Stimulated activated CD4-positive, alpha-beta T cell treated with anti-CD3 and anti-CD28 coated beads, Interleukin-4, amount 100 ng/mL, for 4 hours (primary cell): ENCODE measurements around the gene CCDC154.
"Not testable (repeated sequence)": the region's sequence is repeated elsewhere in the genome, so short reads cannot be mapped to it uniquely, and the experiment has no call there.

Source experiments
- DNase-seq, 2 experiments: peaks; one replicate each; pipeline ENCODE4 v3.0.0-alpha.2; 2020

CCDC154 gene

DNA sequence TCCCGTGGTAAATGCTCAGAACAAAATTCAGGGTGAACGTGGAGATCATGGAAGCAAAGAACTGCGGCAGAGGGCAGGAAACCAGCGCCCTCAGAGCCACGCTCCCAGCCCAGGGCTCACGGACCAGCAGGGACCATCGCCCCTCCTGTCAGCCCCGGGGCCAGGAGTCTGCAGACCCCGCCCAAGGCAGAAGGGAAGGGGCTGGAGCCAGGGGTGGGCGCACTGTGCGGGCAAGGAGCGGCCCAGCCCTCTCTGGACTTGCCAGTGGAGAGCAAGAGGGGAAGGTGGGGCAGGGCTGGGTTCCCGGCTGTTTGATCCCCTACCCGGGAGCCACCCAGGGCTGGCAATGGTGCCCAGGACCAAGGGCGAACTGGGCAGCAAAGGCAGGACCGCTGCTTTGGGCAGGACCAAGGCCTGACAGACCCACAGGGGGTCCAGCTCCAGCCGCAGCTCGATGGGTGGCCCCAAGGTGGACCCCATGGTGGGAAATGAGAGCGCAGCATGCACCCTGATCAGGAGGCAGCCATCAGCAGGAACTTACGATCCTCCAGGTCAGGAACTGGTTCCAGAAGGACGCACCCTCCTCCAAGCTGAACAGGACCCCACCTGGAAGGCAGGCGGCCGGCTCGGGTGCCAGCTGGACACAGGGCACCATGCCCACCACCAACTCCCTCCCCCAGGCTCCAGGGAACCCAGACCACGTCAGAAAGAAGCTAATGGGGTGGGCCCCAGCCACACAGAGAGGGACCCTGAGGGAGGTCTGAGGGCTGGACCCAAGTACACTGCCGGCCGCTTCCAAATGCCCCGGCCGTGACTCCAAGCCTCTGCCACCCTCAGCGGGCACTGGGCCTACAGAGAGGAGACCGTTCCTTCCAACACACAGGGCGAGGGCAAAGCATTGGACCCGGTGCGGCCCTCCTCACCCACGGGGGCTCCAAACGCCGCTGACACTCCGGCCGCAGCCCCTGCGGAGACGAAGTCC lies 11.1 kb upstream of the CCDC154 start:
- DNase-seq: no peak

DNA sequence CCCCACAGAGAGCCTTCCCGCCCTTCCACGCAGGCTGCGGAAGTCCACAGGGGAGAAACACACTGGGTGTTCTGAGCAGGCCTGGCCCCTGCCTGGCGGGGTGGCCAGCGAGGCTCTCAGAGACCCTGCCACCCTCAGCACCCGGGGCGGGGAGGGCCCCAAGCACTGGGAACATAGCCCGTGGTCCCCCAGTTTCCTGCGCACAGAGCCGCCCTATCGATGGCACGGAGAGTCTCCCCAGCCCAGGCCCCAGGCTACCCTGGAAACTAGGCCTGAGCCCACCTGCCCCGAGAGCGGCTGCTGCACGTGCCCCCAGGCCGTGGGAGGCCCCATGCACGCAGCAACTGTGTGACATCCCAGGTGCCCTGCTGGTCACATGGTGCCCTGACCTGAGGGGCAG lies 10.2 kb upstream of the CCDC154 start:
- no peak for DNase-seq

DNA sequence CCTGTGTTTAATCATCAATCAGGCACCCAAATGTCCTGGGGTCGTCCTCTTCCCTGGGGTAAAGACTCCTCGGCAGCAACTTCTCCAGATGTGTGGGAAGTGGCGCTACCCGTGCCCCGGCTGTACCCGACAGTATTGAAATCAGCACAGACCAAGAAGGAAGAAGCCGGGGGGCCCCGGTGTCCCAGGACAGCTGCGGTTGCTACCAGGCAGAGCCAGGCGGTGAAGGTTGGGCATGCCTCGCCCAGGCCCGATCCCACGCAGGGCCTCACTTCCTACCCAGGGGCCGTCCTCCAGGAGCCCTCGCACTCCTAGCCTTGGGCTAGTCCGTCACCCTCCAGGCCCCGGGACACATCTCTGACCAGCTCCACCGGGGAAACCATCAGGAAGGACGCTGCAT lies 9.0 kb upstream of the CCDC154 start:
- DNase-seq: no peak

DNA sequence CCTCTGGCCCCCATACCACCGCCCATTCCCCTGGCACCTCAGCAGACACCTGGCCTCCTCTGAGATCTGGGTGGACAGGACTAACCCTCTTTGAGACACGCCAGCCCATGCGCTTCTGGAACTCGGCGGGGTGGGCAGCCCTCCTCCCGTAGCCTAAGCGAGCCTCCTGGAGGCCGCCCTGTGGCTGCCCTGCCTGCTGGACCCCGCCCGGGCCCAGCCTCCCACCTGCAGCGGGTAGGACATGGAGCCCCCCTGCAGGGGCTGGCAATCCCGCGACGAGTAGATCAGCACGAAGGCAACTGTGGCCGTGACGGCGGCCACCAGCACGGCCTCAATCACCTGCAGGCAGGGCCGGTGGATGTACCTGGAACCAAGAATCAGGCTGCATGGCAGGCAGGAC lies 8.2 kb upstream of the CCDC154 start:
- no peak for DNase-seq

DNA sequence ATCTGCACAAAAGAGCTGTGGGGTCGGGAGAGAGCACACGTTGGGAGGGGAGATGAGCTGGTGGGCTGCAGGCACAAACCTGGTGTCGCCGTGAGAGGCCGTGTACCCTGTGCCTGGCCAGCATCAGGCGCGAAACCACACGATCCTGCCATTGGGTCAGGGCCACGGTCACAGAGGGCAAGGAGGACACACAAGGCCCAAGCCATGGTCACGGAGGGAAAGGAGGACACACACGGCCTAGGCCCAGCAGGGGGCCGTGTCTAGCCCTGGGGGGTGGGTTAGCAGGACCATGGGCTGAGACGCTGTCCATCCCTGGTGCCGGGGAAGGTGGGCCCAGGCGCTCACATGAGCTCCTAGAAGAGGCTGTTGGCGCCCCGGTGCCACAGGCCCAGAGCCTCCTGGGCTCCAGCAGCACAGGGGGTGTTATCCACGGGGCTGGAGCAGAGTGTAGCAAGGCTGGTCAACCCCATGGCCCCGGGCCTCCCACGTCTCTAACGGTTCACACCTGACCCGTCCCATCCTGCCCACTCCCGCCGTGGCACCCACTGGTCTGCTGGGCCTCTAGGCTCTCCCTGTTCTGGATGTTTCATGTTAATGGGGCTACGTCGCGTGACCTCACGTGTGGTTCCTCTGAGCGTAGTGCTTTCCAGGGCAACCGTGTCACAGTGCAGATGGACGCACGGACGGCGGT lies 7.5 kb upstream of the CCDC154 start:
- DNase-seq: no peak

DNA sequence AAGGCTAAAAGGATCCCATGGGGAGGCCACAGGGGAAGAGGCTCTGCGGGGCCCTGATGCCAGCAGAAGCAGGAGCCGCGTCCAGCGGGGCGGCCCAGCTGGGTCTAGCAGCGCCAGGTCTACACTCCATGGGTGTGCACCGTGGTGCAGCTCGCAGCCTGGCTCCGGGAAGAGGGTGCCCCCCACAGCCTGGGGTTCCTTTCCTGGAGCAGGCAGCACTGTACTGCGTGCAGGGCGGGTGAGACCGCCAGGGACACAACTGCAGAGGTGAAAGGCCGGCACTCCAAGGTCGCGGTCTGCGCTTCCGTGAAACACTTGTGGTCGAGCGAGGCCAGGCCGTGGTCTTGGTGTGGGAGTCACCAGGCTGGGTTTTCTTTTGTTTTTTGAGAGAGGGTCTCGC lies 6.5 kb upstream of the CCDC154 start:
- DNase-seq: no peak

DNA sequence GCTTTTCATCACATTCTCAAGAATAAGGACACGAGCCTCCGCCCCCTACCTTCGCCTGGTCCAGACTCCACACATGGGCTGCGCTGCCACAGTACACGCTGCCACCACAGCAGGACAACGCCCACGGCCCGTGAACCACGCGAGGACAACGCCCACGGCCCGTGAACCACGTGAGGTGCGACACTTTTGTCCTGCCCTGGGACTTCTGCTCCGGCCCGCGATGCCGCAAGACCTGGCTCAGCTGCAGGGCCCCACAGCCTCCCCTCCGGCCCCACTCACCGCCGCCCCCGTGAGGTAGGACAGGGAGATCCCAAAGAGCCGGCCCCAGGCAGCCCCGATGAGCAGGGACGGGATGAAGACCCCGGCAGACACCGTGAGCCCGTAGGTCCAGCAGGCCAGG lies 5.9 kb upstream of the CCDC154 start:
- no peak for DNase-seq

DNA sequence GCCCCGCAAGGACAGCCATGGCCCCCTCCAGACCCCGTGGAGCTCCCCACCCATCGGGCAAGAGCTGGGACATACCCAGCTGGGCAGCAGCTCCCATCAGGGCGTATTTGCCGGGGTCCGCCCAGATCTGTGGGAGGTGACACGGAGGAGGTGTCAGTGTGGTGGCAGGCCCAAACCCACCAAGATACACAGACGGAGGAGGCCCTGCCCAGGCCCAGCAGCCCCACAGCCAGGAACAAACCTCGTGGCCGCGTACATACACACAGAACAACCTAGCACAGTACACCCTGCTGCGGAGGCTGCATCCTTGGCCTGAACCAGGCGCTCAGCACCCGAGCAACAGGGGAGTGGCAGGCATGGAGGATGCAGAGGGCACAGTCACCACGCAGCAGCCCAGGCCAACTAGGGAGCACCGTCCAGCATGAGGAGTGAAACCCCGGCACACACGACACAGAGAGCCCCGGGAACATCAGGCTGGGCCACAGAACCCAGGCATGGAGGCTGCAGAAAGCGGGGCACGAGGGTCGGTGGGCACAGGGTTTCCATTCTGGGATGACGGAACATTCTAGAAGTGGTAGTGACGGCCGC lies 4.9 kb upstream of the CCDC154 start:
- no peak for DNase-seq

DNA sequence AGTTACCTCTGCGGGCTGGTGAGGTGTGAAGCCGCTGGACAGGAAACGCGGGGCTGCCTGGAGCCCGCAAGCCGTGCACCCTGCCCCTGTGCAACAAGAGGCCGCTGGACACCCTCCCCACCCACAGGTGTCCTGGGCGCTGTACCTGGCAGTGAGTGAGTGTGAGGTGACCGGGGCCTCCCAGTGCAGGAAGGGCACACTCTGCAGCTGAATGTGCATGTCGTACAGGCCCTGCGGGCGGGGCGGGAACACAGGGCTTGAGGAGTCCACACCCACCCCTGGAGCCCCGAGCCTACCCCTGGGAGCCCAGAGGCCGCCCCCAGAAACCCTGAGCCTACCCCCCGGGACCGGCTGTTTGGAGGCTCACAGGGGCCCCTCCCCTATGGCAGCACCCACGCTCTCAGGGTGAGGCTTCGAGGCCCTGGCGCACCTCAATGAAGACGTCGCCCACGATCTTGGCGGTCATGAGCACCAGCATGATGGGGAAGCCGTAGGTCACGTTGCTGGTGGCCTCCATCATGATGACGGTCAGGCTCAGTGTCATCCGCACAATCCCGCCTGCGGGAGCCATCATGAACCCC lies 4.3 kb upstream of the CCDC154 start:
- no peak for DNase-seq

DNA sequence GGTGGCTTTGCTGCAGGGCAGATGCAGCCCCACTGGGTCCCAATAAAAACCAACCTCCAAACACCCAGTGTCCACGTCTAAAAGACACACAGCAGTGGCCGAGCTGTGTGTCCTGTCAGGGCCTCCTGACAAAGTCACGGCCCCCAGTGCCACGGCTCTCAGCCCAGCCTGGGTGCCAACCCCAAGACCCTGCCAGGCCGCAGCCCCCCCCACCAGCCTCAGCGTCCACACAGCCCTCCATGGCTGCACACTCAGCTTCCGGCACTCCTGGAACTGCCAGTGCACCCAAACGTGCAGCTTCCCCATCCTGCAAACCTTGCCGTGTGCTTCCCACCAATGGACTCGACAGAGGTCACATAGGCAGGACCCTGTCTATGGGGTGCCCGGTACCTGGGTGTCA lies 3.6 kb upstream of the CCDC154 start:
- DNase-seq: no peak

DNA sequence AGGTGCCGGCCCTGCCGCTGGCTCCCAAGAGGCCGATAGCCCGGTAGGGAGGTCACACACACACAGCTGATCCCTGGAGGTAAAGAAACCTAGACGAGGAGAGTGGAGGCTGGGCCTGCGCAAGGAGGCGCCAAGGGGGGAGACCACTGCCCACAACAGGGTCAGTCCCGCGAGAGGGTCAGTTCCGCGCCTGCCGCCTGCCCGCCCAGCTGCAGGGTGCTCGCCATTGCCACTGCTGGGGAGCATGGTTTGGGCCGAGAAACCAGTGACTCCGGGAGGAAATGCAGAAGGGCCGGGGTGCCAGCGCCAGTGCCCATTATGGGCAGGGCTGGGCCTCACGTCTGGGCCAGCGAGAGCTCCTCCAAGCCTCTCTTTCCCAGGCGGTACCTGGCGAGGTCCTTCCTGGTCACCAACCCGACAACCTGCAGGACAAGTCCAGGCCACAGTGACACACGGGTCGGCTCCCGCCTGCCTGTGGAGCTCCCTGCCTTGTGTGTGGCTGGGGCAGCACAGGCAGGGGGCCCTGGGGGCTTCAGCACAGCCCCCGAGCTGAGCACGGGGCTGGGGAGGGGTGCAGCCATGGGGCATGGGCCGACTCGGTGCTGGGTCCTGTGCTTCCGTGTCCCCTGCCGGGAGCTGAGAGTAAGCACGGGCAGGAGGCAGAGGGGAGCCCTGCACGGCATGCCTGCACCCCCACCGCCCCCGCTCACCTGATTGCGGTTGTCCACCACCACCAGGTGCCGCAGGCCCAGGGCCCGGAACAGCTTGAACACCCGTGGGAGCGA lies 2.1 kb upstream of the CCDC154 start:
- DNase-seq: no peak

DNA sequence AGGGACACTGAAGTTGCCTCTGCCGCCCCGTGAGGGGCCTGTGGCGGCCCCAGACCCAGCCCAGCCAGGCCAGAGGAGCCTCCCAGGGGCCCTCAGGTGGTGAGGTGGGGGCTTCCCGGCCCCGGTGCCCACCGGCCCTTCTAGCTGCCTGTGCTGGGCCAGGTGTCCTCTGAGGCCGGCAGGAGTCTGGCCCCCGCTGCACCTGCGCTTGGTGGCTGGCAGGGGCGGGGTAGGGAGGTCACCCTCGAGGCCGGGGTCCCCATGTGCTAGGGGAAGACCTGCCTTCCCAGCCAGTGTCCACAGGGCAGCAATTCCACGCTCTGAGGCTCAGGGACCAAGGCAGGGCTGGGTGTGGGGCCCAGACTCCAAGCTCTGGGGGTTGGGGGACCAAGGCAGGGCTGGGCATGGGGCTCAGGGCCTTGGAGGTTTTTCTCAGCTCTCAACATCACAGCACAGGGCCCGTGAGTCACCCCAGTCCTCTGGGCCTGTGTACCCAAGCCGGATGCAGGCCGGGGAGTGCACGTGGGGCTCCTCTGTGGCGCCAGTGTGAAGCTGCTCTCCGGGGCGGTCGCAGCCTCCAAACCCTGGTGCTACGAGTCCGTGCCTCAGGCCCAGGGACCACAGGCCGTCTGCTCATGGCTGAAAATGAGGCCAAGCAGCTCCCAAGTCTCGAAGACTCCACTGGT lies 1.3 kb upstream of the CCDC154 start:
- DNase-seq: no peak

DNA sequence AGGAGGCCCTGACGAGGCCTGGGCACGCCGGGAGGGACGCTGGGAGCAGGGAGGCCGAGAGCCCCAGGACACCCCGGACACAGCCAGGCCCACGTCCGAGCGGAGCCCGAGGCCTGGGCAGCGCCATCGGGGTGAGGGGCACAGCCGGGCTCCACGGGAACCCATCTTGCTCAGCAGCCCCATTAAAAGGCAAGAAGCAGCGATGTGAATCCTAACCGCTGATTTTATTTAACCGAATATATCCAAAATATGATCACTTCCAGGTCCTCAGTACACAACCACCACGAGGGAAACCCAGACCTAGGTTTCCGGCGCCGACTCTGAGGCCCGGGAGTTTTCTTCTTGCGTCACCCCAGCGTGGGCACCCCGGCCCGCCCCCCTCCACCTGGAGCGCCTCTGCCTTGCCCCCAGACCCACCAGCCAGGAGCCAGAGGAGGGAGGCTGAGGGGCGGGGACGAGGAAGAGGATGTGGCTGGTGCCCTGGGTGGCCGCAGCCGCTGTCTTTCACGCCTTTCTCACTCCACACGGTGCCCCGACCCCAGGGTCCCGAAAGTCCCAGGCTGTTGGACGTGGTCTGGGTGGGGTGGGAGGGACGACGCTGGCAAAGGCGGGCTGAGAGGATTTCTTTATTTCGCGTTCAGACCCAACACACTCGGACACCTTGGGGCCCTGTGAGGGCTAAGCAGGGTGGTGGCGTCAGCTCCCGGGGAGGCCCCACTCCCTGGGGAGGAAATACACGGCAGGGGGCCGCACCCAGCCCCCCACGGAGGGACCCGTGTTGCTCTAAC lies 568 bp upstream of the CCDC154 start:
- DNase-seq: no peak

DNA sequence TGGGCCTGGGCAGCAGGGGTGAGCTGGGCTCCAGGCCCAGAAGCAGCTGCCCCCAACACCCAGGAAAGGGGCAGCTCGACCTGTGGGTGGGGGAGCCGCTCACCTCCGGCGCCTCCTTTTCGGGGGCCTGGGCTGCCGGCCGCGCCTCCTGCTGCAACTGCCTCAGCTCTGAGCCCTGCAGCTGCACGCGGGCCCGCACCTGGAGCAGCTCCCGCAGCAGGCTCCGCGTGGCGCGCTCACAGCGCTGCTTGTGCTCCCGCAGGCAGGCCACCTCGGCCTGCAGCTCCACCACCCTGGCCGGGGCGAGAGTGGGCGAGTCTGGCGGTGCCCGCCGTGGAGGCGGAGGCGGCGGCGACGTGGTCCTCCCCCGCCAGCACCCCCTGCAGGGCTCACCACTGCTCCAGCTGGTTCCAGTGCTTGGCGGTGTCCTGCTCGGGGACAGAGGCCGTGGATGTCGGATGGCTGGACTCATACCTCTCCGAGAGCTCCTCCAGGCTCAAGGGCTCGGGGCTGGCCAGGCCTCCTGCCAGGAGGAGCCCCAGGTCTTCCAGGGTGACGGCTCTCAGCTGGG lies 868 bp downstream of the CCDC154 start:
- no peak for DNase-seq

DNA sequence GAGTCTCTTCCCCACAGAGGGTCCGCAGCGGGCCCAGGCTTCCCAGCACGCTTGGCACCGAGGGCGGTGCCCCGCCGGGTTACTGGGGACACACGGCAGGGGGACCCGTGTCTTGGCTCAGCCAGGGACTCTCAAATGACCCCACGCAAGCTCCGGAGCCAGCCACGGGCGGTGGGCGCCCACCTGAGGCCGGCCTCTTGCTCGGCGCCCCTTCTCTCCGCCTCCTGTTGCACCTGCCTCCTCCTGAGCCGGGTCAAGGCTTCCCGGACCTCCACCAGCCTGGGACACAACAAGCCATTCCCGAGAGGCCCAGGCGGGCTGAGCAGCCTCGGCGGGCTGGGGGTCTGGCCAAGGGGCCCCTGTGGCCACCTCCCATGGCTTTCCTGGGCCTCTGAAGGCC lies 1.7 kb downstream of the CCDC154 start:
- DNase-seq: no peak

DNA sequence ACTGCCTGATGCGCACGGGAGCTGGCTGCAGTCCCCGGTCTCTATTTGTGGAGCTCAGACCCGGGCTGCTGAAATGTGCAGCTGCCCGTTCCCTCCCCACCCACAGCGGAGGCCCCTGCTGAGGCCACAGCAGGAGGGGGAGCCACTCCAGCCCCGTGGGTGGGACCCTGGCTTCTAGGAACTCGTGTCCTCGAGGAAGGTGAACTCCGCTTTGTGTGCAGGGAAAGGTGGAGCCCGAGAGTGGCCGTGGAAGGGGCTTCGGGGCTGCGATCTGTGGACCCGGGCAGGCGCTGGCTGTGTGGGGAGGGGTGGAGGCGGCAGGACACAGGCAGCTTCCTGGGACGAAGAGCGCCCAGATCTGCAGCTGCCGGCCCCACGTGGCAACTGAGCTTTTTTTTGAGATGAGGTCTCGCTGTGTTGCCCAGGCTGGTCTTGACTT lies 2.9 kb downstream of the CCDC154 start:
- no peak for DNase-seq

DNA sequence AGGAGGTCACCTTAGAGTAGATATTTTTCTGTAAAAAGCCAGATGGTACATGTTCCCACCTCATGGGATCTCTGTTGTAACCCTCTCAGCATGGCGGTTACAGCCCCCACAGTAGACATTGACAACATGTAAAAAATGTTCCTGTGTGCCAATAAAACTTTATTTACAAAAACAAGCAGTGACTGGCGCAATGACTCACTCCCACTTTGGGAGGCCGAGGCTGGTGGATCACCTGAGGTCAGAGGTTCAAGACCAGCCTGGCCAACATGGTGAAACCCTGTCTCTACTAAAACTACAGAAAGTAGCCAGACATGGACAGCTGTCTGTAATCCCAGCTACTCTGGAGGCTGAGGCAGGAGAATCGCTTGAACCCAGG lies 4.7 kb downstream of the CCDC154 start:
- DNase-seq: not testable (repeated sequence)

DNA sequence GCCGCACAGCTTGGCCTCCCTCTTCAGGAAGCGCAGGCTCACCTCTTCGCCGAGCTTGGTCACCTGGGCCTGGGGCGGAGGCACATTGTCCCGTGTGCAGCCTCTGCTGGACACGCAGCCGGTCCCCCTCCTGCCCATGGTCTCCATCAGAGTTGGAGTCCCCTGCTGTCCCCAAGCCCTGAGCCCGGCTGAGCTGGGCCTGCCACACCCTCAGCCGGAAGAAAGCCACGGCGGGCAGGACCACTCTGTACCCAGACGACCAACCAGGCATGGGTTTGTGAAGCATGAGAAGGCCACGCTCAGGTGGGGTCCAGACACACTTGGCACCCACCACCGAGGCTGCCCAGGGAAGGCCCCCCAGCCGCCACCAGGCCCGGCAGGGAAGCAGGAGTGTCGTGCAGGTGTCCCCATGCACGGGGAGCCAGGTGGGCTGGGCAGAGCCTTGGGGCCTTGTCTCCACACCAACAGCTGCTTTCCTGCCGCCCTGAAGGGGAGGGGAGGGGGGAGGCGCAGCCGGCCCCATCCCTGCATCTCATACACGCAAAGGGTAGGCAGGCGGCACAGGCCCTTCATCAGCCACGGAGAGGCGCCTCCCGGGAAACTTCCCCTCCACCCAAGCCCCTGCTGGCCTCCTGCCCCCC lies 5.2 kb downstream of the CCDC154 start:
- DNase-seq: no peak

DNA sequence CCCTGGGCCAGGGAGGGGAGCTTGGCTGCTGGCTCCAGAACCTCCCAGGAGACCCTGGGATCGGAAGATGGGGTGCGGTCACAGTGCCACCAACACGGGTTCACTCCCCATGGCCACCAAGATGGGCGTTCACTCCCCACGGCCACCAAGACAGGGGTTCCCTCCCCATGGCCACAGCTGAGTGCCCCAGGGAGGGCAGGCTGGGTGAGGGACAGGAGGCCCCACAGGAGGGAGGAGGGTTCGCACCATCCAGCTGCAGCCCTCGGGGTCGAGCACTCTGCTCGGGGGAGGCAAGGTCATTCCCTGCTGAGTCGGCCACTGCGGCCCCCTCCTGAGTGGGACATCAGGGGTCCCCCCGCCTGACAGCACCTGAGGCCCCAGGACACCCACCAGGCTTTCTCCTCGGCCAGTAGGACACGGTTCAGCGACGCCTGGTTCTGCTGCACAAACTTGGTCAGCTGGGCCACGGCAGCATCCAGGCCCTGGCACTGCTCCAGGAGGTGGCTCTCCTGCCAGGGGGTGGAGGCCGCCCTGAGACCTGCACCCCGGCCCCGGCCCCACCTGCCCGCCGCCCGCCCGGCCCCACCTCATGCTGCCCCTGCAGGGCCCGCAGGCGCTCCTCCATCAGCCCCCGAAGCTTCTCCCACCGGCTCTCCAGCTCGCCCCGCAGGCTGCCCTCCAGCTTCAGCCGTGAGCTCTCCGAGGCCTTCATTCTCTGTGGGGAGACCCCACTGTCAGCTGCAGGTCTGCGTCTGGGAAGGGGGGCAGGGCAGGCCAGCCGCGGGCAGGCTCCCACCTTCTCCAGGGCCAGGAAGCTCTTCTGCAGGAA lies 5.9 kb downstream of the CCDC154 start:
- DNase-seq: no peak
